ENCODE data around the gene KIAA1586.
"Not testable (repeated sequence)": the region's sequence is repeated elsewhere in the genome, so short reads cannot be mapped to it uniquely, and the experiment has no call there.

The KIAA1586 gene

GRCh38 chr6:57040011-57040410, 6.5 kb upstream of the KIAA1586 start:
- Histone ChIP-seq H4K20me1 (no peaks in the 10 kb centered on the region), H3K4me3 (no peak overlapping the region), H3K27ac (no peak overlapping the region), H3K4me1 (no peaks in the 10 kb centered on the region), H3K36me3 (no peaks in the 10 kb centered on the region), H3K9me3 (no peaks in the 10 kb centered on the region), H3K27me3 (no peaks in the 10 kb centered on the region), H3K4me2 (no peak overlapping the region), H3K9ac (no peak overlapping the region)
- TF ChIP-seq Cebpa-rat (IDR thresholded peaks at IDR 0.05): no peak

GRCh38 chr6:57044061-57044460, 2.4 kb upstream of the KIAA1586 start:
- not testable (repeated sequence) for H3K27ac ChIP-seq, H3K9ac ChIP-seq, H3K36me3 ChIP-seq, H3K9me3 ChIP-seq, H3K4me2 ChIP-seq, H3K4me3 ChIP-seq, H3K27me3 ChIP-seq
- peaks cover 13% of the 10 kb centered on the region for H3K4me1 ChIP-seq
- peaks cover 12% of the 10 kb centered on the region; the same call in 1 of the 2 replicates for H4K20me1 ChIP-seq

DNA sequence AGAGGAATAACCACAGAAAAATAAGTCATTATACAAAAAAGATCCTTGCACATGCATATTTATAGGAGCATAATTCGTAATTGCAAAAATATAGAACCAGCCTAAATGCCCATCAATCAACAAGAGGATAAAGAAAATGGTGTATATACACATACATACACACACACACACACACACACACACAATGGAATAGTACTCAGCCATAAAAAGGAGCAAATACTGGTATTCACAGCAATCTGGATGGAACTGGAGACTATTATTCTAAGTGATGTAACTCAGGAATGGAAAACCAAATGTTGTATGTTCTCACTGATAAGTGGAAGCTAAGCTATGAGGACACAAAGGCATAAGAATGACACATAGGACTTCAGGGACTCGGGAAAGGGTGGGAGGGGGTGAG, 1.9 kb upstream of the KIAA1586 start:
- no peaks in the 10 kb centered on the region for H3K9me3 ChIP-seq
- no peak overlapping the region for H3K9ac ChIP-seq
- no peak overlapping the region for H3K27ac ChIP-seq
- H3K4me3 ChIP-seq: no peak overlapping the region
- H3K36me3 ChIP-seq: peaks cover 6% of the 10 kb centered on the region
- TF ChIP-seq Cebpa-rat (IDR thresholded peaks at IDR 0.05): no peak
- peaks cover 17% of the 10 kb centered on the region for H4K20me1 ChIP-seq
- H3K4me2 ChIP-seq: no peak overlapping the region
- peaks cover 18% of the 10 kb centered on the region for H3K4me1 ChIP-seq
- H3K27me3 ChIP-seq: no peaks in the 10 kb centered on the region

DNA sequence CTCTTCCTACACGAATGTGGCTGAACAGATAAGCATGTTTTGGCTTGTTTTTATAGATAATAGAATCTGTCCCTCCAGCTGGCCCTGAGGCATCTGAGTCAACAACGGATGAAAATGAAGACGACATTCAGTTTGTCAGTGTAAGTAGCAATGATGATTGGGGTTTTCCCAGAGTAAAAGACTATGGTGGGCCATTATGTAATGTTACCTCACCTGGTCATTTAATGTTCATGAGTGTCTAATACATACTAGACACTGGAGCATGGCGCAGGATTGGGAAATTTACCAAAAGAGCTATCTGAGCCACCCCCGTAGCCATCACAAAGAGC, 728 bp downstream of the KIAA1586 start:
- H3K4me3 ChIP-seq, H3K9ac ChIP-seq, H3K27ac ChIP-seq, H3K4me2 ChIP-seq, H3K9me3 ChIP-seq, H3K27me3 ChIP-seq: not testable (repeated sequence)
- Histone ChIP-seq H3K36me3 (peaks cover 31% of the 10 kb centered on the region), H4K20me1 (peaks cover 43% of the 10 kb centered on the region), H3K4me1 (peaks cover 23% of the 10 kb centered on the region)

- Histone ChIP-seq H3K4me3 (peak overlapping the region; percentile 54), H3K4me2 (peak overlapping the region; percentile 83), H3K36me3 (peaks cover 36% of the 10 kb centered on the region), H3K4me1 (peaks cover 23% of the 10 kb centered on the region), H4K20me1 (peaks cover 47% of the 10 kb centered on the region), H3K9ac (peak overlapping the region; percentile 57; the same call in 1 of the 2 replicates)
- not testable (repeated sequence) for H3K27me3 ChIP-seq, H3K27ac ChIP-seq, H3K9me3 ChIP-seq
Observed at GRCh38 chr6:57047859-57048258, 1.4 kb downstream of the KIAA1586 start.

DNA sequence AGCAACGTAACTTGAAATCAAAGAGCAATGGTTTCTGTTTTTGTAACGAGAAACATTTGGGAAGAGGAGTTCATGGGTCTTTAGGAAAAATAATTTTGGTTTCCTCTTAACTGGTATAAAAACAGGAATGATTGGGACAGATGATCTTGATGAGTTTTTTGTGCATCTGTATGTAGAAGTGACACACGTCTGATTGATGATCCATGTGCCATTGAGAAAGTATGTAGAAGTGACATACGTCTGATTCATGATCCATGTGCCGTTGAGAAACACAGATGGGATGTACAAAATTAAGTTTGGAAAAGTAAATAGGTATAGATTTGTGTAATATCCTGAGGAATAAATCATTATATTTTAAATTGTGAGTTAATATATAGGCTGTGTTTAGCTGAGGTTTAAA, 2.1 kb downstream of the KIAA1586 start:
- Histone ChIP-seq H3K4me3 (peak overlapping the region; percentile 54), H4K20me1 (peaks cover 54% of the 10 kb centered on the region), H3K36me3 (peaks cover 43% of the 10 kb centered on the region), H3K27me3 (no peaks in the 10 kb centered on the region), H3K4me2 (peak overlapping the region; percentile 83), H3K4me1 (peaks cover 23% of the 10 kb centered on the region), H3K9ac (peak overlapping the region; percentile 57; the same call in 1 of the 2 replicates), H3K9me3 (no peaks in the 10 kb centered on the region), H3K27ac (no peak overlapping the region)
- TF ChIP-seq Cebpa-rat (IDR thresholded peaks at IDR 0.05): no peak

GRCh38 chr6:57063847-57064246, 17.4 kb downstream of the KIAA1586 start:
- no peak overlapping the region for H3K4me2 ChIP-seq
- no peaks in the 10 kb centered on the region for H3K9me3 ChIP-seq
- no peak overlapping the region for H3K9ac ChIP-seq
- H4K20me1 ChIP-seq: no peaks in the 10 kb centered on the region
- no peaks in the 10 kb centered on the region for H3K27me3 ChIP-seq
- no peak for TF ChIP-seq Cebpa-rat (IDR thresholded peaks at IDR 0.05)
- H3K27ac ChIP-seq: no peak overlapping the region
- peaks cover 19% of the 10 kb centered on the region for H3K4me1 ChIP-seq
- H3K36me3 ChIP-seq: peaks cover 54% of the 10 kb centered on the region
- H3K4me3 ChIP-seq: no peak overlapping the region

DNA sequence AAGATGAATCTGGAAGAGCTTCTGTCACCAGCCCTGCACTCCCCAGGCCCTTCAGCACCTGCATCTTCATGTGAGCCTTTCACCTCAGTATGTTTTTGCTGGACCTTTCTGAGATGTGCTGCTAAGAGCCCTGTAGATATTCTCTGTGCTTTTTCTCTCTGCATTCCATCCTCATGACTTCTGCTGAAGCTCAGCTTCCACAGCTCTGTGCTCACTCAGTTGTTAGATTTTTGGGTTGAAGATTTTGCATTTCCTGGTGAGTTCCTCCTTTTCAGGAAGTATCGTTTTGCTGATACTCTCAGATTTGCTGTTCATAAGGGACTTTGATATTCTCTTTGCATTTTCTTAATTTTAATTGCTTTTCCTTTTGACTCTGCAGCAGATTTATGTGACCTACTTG, 18.3 kb downstream of the KIAA1586 start:
- TF ChIP-seq Cebpa-rat (IDR thresholded peaks at IDR 0.05): no peak
- no peak overlapping the region for H3K9ac ChIP-seq
- no peaks in the 10 kb centered on the region for H4K20me1 ChIP-seq
- H3K9me3 ChIP-seq: no peaks in the 10 kb centered on the region
- H3K36me3 ChIP-seq: peaks cover 46% of the 10 kb centered on the region
- H3K4me1 ChIP-seq: peaks cover 19% of the 10 kb centered on the region
- H3K4me3 ChIP-seq: no peak overlapping the region
- no peaks in the 10 kb centered on the region for H3K27me3 ChIP-seq
- no peak overlapping the region for H3K27ac ChIP-seq
- peak overlapping the region; percentile 15; the same call in 1 of the 2 replicates for H3K4me2 ChIP-seq

DNA sequence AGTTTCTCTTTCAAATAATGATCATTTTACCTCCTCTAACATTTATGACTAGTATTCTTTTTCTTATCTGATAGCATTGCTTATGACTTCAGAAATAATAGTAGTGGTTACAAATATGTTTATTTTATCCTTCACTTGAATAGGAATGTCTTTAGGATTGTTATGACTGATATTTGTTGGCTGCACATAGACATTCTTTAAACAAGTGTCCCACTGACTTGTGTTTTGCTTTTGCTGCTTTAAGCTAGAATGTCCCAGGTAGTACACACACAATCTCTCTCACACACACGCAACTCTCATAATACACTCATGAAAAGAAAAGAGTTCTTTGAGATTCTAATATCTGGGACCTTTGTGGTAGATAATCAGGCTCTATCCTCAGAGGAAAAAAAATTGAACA, 21.6 kb downstream of the KIAA1586 start:
- Histone ChIP-seq H3K27me3 (no peaks in the 10 kb centered on the region), H3K4me3 (no peak overlapping the region), H4K20me1 (no peaks in the 10 kb centered on the region), H3K4me1 (peaks cover 9% of the 10 kb centered on the region), H3K4me2 (no peak overlapping the region), H3K9me3 (no peaks in the 10 kb centered on the region), H3K9ac (no peak overlapping the region), H3K27ac (no peak overlapping the region), H3K36me3 (peaks cover 32% of the 10 kb centered on the region)
- TF ChIP-seq Cebpa-rat (IDR thresholded peaks at IDR 0.05): no peak

- no peak overlapping the region for H3K27ac ChIP-seq
Observed at GRCh38 chr6:57069228-57069627, 22.7 kb downstream of the KIAA1586 start.

GRCh38 chr6:57069920-57070331, 23.4 kb downstream of the KIAA1586 start:
- H3K27ac ChIP-seq: no peak overlapping the region
- no peak overlapping the region for H3K9ac ChIP-seq
- peaks cover 40% of the 10 kb centered on the region for H3K36me3 ChIP-seq
- H3K4me2 ChIP-seq: no peak overlapping the region
- no peaks in the 10 kb centered on the region for H3K27me3 ChIP-seq
- peaks cover 2% of the 10 kb centered on the region; the same call in 1 of the 2 replicates for H3K4me1 ChIP-seq
- TF ChIP-seq Cebpa-rat (IDR thresholded peaks at IDR 0.05): no peak
- H3K9me3 ChIP-seq: no peaks in the 10 kb centered on the region
- no peaks in the 10 kb centered on the region for H4K20me1 ChIP-seq
- H3K4me3 ChIP-seq: no peak overlapping the region

More at GRCh38 chr6:57069228-57069627, 22.7 kb downstream of the KIAA1586 start:
- TF ChIP-seq Cebpa-rat (IDR thresholded peaks at IDR 0.05): no peak
- no peak overlapping the region for H3K9ac ChIP-seq
- H3K4me2 ChIP-seq: no peak overlapping the region
- peaks cover 9% of the 10 kb centered on the region for H3K4me1 ChIP-seq
- H3K36me3 ChIP-seq: peaks cover 39% of the 10 kb centered on the region
- H3K4me3 ChIP-seq: no peak overlapping the region
- H4K20me1 ChIP-seq: no peaks in the 10 kb centered on the region
- no peaks in the 10 kb centered on the region for H3K27me3 ChIP-seq
- H3K9me3 ChIP-seq: no peaks in the 10 kb centered on the region

Measured in BLaER1 (cell line).